GM19372 (cell line): ENCODE measurements around the gene KRT3.

Source experiments
- ATAC-seq: cut with Tn5 transposase; IDR thresholded peaks from one replicate; pipeline ENCODE4 v1.9.1; 2021; ENCODE audit warnings: mild to moderate bottlenecking, low read depth, moderate library complexity; ENCODE audit not compliant: unreplicated experiment

The KRT3 gene

GRCh38 chr12:52815161-52815560 is 19.2 kb upstream of the KRT3 start:
- ATAC-seq = no peak

DNA sequence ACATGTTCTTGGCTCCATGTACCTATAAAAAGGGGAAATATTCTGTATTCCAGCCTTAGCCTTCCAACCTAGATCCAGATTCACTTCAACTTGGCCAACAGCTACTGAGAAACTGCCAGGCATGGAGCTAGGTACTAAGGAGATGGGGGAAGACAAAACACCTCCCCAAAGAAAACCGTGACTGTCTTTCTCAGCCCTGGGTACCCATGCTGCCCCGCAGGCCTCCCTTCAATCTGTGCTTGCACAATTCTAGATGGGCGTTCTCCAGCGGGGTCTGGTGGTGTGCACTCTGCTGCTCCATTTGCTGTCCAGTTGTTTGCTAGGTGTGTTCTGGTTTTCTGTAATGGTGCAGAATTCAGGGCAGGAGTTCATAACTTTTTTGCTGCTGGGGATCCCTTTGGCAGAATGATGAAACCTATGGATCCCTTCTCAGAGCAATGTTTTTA is 18.8 kb upstream of the KRT3 start:
- no peak for ATAC-seq

DNA sequence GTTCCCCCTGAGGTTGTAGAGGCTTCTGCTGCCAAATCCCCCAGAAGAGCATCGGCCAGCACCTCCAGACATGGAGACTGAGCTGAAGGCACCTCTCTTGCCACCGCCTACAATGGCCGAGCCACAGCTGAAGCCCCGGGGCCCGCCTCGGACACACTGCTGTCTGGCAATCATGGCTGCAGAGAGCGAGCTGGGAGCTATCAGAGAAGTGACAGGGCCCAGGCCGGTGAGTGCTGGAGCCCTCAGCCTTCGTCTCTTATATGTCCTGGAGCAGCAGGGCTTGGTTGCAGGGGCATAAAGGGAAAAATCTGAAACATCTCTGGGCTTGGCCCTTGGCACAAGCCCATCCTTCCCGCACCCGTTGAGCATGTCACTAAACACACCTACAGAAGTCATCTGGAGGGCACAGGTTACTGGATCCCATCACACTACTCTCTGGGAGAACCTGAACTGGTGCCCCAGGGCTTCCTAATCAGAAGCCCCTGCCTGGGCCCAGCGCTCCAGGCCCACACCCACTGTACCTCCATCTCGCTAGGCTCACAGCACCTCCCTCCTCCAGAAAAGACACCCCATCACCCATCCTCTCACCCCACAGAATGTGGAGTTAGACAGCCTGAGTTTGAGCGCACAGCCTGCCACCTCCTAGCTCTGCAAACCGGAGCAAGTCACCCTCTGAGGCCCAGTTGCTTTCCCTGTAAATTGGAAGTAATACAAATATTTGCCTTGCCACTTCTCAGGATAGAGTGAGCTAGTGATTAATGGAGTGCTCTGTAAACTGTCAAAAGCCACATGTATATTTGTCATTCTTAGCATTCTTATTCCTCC is 18.2 kb upstream of the KRT3 start, which contains the start of gene KRT4:
Gene KRT4, minus strand, starts transcription at position 232 of the 825 bp plus-strand sequence. Its CDS starts 58 bp downstream, at position 174.
- no peak for ATAC-seq

GRCh38 chr12:52813203-52813819 is 17.4 kb upstream of the KRT3 start:
- no peak for ATAC-seq

GRCh38 chr12:52812749-52813148 is 16.8 kb upstream of the KRT3 start:
- ATAC-seq = no peak

- ATAC-seq = no peak
Observed at GRCh38 chr12:52812073-52812400, 16.1 kb upstream of the KRT3 start.

- ATAC-seq = no peak
Observed at GRCh38 chr12:52811191-52812072, 15.5 kb upstream of the KRT3 start.

GRCh38 chr12:52810554-52810953 is 14.6 kb upstream of the KRT3 start:
- no peak for ATAC-seq

GRCh38 chr12:52809166-52809565 is 13.2 kb upstream of the KRT3 start:
- ATAC-seq = no peak

DNA sequence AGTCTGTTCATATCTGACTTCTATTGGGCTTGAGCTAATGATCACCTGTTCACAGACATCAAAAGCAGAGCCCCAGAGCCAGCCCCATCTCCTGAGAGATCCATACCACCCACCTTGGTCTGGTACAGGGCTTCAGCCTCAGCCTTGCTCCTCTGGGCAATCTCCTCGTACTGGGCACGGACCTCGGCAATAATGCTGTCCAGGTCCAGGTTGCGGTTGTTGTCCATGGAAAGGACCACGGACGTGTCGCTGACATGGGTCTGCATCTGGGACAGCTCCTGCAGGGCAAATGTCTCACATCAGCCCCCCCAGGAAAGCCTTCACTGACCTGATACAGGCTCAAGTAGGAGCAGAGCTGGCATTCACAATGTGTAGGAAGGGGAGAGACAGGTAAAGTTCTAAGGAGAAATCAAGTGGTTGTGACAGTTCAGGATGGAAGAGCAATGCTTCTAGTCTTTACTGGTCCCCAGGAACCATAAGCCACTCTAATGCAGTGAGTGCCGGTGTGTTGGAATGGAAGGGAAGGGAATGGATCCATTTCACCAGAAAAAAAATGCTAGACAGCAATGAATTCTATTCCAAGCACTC is 12.8 kb upstream of the KRT3 start:
- no peak for ATAC-seq

DNA sequence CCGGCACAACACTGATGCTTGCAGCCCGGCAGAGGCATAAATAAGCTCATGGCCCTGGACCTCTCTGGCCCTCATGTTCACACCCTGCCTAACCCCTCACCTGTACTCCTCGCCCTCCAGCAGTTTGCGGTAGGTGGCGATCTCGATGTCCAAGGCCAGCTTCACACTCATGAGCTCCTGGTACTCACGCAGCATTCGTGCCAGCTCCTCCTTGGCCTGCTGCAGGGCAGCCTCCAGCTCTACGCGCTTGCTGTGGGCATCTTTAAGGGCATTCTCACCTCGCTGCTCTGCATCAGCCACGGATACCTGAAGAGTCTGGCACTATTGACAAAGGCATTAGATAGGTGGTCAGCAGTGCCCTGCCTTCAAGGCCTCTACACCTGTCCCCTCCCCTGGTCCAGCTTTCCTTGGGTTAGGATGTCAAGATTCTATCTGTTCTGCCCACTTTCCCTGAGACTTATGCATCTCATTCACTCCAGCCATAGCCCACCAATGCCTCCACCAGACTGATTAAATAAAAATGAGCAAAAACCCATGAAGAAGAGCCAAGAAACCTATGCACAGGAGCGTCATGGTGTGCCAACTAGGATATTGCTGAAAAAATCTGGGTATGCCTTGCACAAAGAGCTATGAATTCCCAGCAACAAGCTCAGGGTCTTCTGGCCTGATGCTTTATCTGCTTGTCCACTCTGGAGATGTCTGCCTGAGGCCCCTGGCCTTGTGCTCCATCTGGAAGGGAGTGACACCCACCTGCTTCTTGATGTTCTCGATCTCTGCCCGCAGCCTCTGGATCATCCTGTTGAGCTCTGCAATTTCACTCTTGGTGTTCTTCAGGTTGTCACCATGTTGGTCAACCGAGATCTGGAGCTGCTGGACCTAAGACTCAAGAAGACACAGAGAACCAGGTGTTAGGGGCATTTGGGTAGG is 11.9 kb upstream of the KRT3 start:
- ATAC-seq = no peak

DNA sequence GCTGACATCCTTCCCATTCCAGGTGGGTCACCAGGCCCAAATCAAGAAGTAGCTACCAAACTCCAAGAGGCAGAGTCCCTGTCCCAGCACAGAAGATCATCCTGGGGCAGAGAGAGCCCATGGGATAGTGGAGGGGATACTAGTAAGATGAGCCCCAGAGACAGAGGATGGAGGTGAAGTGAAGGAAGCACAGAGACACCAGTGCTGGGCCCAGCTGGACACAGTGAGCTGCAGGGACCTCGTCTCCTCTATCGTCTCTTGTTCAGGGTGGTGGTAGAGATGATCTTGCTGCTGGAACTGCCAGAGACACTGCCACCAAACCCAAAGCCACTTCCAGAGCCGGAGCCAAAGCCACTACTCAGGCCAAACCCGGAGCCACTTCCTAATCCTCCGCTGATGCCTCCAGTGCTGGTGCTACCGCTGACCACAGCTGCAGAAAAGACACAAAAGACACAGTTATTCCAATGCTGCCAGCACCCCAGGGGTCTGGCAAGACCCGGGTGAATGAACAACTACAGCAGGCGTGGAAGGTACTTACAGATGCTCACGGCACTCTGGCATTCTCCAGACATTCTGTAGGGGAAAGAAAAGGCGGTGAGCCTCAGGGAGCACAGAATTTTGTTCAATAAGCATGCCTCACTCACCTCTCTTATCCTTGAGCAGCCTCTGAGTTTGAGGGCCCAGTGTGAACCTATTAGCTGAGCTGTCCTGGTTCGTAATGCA is 11.1 kb upstream of the KRT3 start:
- ATAC-seq = no peak

- ATAC-seq = no peak
Observed at GRCh38 chr12:52806169-52806811, 10.4 kb upstream of the KRT3 start.

- no peak for ATAC-seq
Observed at GRCh38 chr12:52805739-52806138, 9.8 kb upstream of the KRT3 start.

- ATAC-seq = no peak
Observed at GRCh38 chr12:52805000-52805399, 9.1 kb upstream of the KRT3 start.

GRCh38 chr12:52802442-52802841 is 6.5 kb upstream of the KRT3 start:
- no peak for ATAC-seq

DNA sequence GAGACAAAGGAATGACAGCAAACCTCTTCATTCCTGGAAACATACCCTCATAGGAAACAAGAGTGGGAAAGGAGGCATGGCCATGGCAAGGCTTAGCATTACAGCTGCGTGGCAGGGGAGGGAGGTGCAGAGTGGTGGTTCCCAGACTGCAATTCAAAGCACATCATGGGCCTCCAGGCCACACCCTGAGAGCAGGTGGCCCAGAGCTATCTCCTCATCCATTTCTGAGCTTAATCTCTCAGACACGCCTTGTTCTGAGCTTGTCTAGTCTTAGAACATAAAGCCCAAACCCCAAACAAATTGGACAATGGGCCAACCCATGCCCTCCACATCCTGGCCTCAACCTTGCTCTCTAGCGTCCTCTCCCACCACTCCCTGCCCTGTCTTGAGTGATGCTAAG is 5.9 kb upstream of the KRT3 start:
- no peak for ATAC-seq

DNA sequence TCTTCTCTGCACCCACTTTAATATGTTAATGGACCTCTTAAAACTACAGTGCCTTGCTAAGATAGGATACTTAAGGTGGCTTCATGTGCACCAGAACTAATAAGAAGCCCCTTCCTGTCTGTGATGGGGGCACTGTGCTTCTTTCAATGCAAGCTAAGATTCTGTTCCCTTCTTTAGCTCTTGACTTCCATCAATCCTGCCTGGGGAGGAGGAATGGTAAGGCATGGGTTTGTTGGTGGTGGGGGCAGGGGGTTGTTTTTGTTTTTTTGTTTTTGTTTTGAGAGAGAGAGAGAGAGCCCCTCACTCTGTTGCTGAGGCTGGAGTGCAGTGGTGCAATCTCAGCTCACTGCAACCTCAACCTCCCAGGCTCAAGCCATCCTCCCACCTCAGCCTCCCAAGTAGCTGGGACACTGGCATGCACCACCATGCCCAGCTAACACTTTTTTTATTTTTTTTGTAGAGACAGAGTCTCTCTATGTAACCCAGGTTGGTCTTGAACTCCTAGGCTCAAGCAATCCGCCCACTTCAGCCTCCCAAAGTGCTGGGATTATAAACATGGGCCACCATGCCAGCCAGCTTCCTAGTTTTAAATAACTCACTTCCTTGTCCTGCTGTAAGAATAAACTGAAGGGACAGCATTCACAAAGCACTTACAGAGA is 4.5 kb upstream of the KRT3 start:
- ATAC-seq = no peak
